HL-60 (cell line): ENCODE data around the gene PLSCR4.
"Not testable (repeated sequence)": the region's sequence is repeated elsewhere in the genome, so short reads cannot be mapped to it uniquely, and the experiment has no call there.

Source experiments
- DNase-seq, 2 experiments: peaks; one replicate each; pipeline ENCODE4 v3.0.0-alpha.2; 2010 to 2020; ENCODE audit warnings: low read depth in 1 of 2, low spot score in 1 of 2
- H3K27ac ChIP-seq: fragments of 250-450 bp; sonication (Bioruptor Pico); replicated peaks from 2 replicates; pipeline ENCODE4 v1.5.1; 2020; ENCODE audit warnings: mild to moderate bottlenecking, moderate library complexity
- H3K27me3 ChIP-seq: fragments of 250-450 bp; sonication (Bioruptor Pico); 2 replicates; pipeline ENCODE4 v1.5.1; 2021; ENCODE audit warnings: mild to moderate bottlenecking, moderate library complexity; ENCODE audit not compliant: insufficient read depth, poor library complexity, severe bottlenecking
- H3K4me3 ChIP-seq: replicated peaks from 2 replicates; pipeline ENCODE4 v1.5.1; 2011; ENCODE audit warnings: mild to moderate bottlenecking, control low read depth, low read length; ENCODE audit not compliant: insufficient read depth
- CTCF ChIP-seq: IDR thresholded peaks from one replicate; pipeline ENCODE4 v1.5.1; 2011; ENCODE audit warnings: low read length, control low read depth, inconsistent platforms; ENCODE audit not compliant: insufficient read depth
- GABPA ChIP-seq: IDR thresholded peaks from 2 replicates; pipeline ENCODE4 v1.6.1; 2012; ENCODE audit warnings: low read depth
- POLR2AphosphoS5 ChIP-seq: IDR thresholded peaks from 2 replicates; pipeline ENCODE4 v1.6.1; 2012; ENCODE audit warnings: low read depth
- REST ChIP-seq: IDR thresholded peaks from 2 replicates; pipeline ENCODE4 v1.6.1; 2012; ENCODE audit warnings: low read depth; ENCODE audit not compliant: insufficient replicate concordance
- SPI1 ChIP-seq: IDR thresholded peaks from 2 replicates; pipeline ENCODE4 v1.6.1; 2012; ENCODE audit warnings: low read depth, mild to moderate bottlenecking, borderline replicate concordance
- long read RNA-seq: library from polyadenylated mRNA; unstranded; transcript quantifications from one replicate; pipeline ENCODE4 v2.0.0, GENCODE V29; 2020

The PLSCR4 gene
- long read RNA-seq = 0 reads

- Histone ChIP-seq H3K27me3 (peaks cover 17% of the 10 kb centered on the region), H3K4me3 (peak within 1 kb of the TSS; percentile 15; the same call in 1 of the 2 replicates), H3K27ac (no peak within 1 kb of the TSS)
- TF ChIP-seq CTCF (no peak), GABPA (no peak), REST (no peak), POLR2AphosphoS5 (no peak), SPI1 (no peak)
- DNase-seq = no peak
Measured at GRCh38 chr3:146250449-146251382, at the start of gene PLSCR4. PLSCR4 (minus strand) TSS chr3:146251105; CDS start chr3:146222071, 29,034 bp downstream.

GRCh38 chr3:146293401-146293800 lies 42.5 kb upstream of the PLSCR4 start:
- not testable (repeated sequence) for H3K27ac ChIP-seq, H3K4me3 ChIP-seq, H3K27me3 ChIP-seq, DNase-seq

- no peak overlapping the region for H3K4me3 ChIP-seq
- H3K27ac ChIP-seq = no peak overlapping the region
- DNase-seq = no peak
- no peak for TF ChIP-seq CTCF
- no peaks in the 10 kb centered on the region for H3K27me3 ChIP-seq
Measured at GRCh38 chr3:146283781-146284445, 33.0 kb upstream of the PLSCR4 start.

GRCh38 chr3:146280864-146281263 lies 30.0 kb upstream of the PLSCR4 start:
- no peak for DNase-seq
- H3K27ac ChIP-seq = no peak overlapping the region

More at GRCh38 chr3:146280864-146281263, 30.0 kb upstream of the PLSCR4 start:
- Histone ChIP-seq H3K4me3 (no peak overlapping the region), H3K27me3 (no peaks in the 10 kb centered on the region)
- TF ChIP-seq GABPA (no peak), SPI1 (no peak), POLR2AphosphoS5 (no peak), CTCF (no peak), REST (no peak)
